BLaER1 (cell line): ENCODE data around the gene DPYSL5.

ENCODE experiments used
- H3K27ac ChIP-seq: shearing (Covaris generic); formaldehyde crosslinking; 2 replicates; pipeline ENCODE4 v1.8.1; 2022
- H3K27me3 ChIP-seq: shearing (Covaris generic); formaldehyde crosslinking; 2 replicates; pipeline ENCODE4 v1.8.1; 2022
- H3K36me3 ChIP-seq: shearing (Covaris generic); formaldehyde crosslinking; 2 replicates; pipeline ENCODE4 v1.8.1; 2022
- H3K4me1 ChIP-seq: shearing (Covaris generic); formaldehyde crosslinking; 2 replicates; pipeline ENCODE4 v1.8.1; 2022
- H3K4me2 ChIP-seq: shearing (Covaris generic); formaldehyde crosslinking; 2 replicates; pipeline ENCODE4 v1.8.1; 2022
- H3K4me3 ChIP-seq: shearing (Covaris generic); formaldehyde crosslinking; 2 replicates; pipeline ENCODE4 v1.8.1; 2022
- H3K9ac ChIP-seq: shearing (Covaris generic); formaldehyde crosslinking; 2 replicates; pipeline ENCODE4 v1.8.1; 2022
- H3K9me3 ChIP-seq: shearing (Covaris generic); formaldehyde crosslinking; 2 replicates; pipeline ENCODE4 v1.8.1; 2022
- H4K20me1 ChIP-seq: shearing (Covaris generic); formaldehyde crosslinking; 2 replicates; pipeline ENCODE4 v1.8.1; 2022
- Cebpa-rat ChIP-seq: shearing (Covaris generic); IDR thresholded peaks from 2 replicates; pipeline ENCODE4 v1.8.1; 2022

The DPYSL5 gene

GRCh38 chr2:26840937-26841610 is 6.9 kb upstream of the DPYSL5 start:
- no peak overlapping the region for H3K4me3 ChIP-seq
- no peaks in the 10 kb centered on the region for H3K4me1 ChIP-seq
- H3K4me2 ChIP-seq, result no peak overlapping the region
- no peak for TF ChIP-seq Cebpa-rat
- H3K27me3 ChIP-seq, result peaks cover 13% of the 10 kb centered on the region
- no peaks in the 10 kb centered on the region for H3K9me3 ChIP-seq
- H4K20me1 ChIP-seq, result peaks cover 13% of the 10 kb centered on the region; the same call in 1 of the 2 replicates
- no peak overlapping the region for H3K9ac ChIP-seq
- H3K27ac ChIP-seq, result no peak overlapping the region
- no peaks in the 10 kb centered on the region for H3K36me3 ChIP-seq

DNA sequence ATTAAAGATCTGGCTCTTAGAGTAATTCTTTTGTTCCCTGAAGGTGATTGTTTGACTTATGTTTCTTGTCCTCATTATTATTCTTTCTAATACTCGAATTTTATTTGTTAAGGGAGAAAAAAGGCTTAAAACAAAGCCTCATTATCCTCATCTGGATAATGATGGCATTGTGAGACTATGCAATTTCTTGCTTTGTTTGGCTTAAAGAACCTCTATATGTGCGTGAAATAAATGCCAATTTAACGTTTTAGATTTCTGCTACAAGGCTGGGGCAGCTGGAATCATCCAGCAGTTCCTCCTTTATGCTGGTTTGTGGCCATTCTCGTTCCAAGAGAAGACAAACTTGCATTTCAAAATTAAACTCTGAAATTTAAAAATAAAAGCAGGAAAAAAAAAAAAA is 4.9 kb upstream of the DPYSL5 start:
- Histone ChIP-seq H3K4me1 (peaks cover 17% of the 10 kb centered on the region), H4K20me1 (peaks cover 30% of the 10 kb centered on the region), H3K9me3 (no peaks in the 10 kb centered on the region), H3K4me2 (no peak overlapping the region), H3K9ac (no peak overlapping the region), H3K27me3 (peaks cover 33% of the 10 kb centered on the region), H3K4me3 (no peak overlapping the region), H3K36me3 (no peaks in the 10 kb centered on the region), H3K27ac (no peak overlapping the region)
- TF ChIP-seq Cebpa-rat, result no peak

- H4K20me1 ChIP-seq, result peaks cover 50% of the 10 kb centered on the region
- H3K4me3 ChIP-seq, result no peak overlapping the region
- H3K9me3 ChIP-seq, result no peaks in the 10 kb centered on the region
- H3K9ac ChIP-seq, result no peak overlapping the region
- H3K4me1 ChIP-seq, result peaks cover 37% of the 10 kb centered on the region
- H3K27me3 ChIP-seq, result peaks cover 53% of the 10 kb centered on the region
- no peaks in the 10 kb centered on the region for H3K36me3 ChIP-seq
- H3K4me2 ChIP-seq, result no peak overlapping the region
- H3K27ac ChIP-seq, result no peak overlapping the region
- no peak for TF ChIP-seq Cebpa-rat
Measured at GRCh38 chr2:26845021-26845420, 2.9 kb upstream of the DPYSL5 start.

GRCh38 chr2:26846334-26847306 is 1.3 kb upstream of the DPYSL5 start:
- peaks cover 69% of the 10 kb centered on the region for H3K27me3 ChIP-seq

GRCh38 chr2:26847307-26847654 is 651 bp upstream of the DPYSL5 start:
- Histone ChIP-seq H3K4me2 (peak overlapping the region; percentile 100), H4K20me1 (peaks cover 65% of the 10 kb centered on the region), H3K4me1 (peaks cover 38% of the 10 kb centered on the region), H3K4me3 (peak overlapping the region; percentile 73), H3K36me3 (no peaks in the 10 kb centered on the region), H3K9ac (0 out of 2 replicates have a peak overlapping the region, but pooled peaks have one; percentile 45), H3K27me3 (peaks cover 75% of the 10 kb centered on the region), H3K9me3 (no peaks in the 10 kb centered on the region), H3K27ac (no peak overlapping the region)
- no peak for TF ChIP-seq Cebpa-rat

More at GRCh38 chr2:26846334-26847306, 1.3 kb upstream of the DPYSL5 start:
- Histone ChIP-seq H3K36me3 (no peaks in the 10 kb centered on the region), H3K4me1 (peaks cover 38% of the 10 kb centered on the region), H3K4me2 (peak overlapping the region; percentile 100), H3K9me3 (no peaks in the 10 kb centered on the region), H4K20me1 (peaks cover 63% of the 10 kb centered on the region), H3K4me3 (peak overlapping the region; percentile 73), H3K9ac (no peak overlapping the region), H3K27ac (no peak overlapping the region)
- no peak for TF ChIP-seq Cebpa-rat

DNA sequence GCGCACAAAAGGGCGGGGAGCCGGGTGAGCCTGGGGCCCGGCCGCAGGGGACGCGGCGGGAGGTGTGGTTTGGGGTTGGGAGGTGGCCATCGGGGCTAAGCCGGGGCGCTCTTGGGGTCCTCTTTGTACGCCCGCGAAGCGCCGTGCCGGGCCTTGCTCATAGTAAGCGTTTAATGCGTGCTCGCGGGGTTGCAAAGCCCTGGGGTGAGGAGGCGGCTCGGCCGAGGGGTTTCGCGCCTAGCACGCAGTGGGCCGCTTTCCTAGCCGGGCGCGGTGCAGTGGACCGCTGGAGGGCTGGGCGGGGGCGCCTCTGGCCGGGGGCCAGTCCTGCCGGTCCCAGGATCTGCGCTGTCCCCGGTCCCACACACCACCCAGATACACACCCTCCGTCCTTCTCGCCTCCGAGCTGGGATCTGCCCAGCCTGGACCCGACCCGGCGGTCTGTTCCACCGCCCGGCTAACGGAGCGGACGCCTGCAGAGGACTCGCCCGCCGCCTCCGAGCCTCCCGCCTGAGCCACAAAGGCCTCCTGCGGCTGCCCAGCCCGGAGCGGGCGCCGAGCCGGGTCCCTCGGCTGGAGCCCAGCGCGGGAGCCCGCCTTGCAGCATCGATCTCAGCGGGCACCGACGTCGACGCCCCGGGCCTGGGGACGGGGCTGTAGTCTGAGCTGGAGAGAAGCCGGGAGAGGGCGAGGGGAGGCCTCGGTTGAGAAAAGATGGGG is 564 bp downstream of the DPYSL5 start:
- Histone ChIP-seq H3K9me3 (no peaks in the 10 kb centered on the region), H3K36me3 (no peaks in the 10 kb centered on the region), H3K9ac (peak overlapping the region; percentile 45; the same call in 1 of the 2 replicates), H3K4me3 (peak overlapping the region; percentile 73), H4K20me1 (peaks cover 73% of the 10 kb centered on the region), H3K27me3 (peaks cover 87% of the 10 kb centered on the region), H3K27ac (no peak overlapping the region), H3K4me1 (peaks cover 38% of the 10 kb centered on the region), H3K4me2 (peak overlapping the region; percentile 100)
- TF ChIP-seq Cebpa-rat, result no peak

- Histone ChIP-seq H3K27ac (no peak overlapping the region), H3K4me2 (peak overlapping the region; percentile 100), H3K4me1 (peaks cover 38% of the 10 kb centered on the region), H3K9me3 (no peaks in the 10 kb centered on the region), H3K4me3 (peak overlapping the region; percentile 73), H3K27me3 (peaks cover 94% of the 10 kb centered on the region), H3K9ac (no peak overlapping the region), H3K36me3 (no peaks in the 10 kb centered on the region), H4K20me1 (peaks cover 66% of the 10 kb centered on the region)
- TF ChIP-seq Cebpa-rat, result no peak
Measured at GRCh38 chr2:26849056-26849999, 1.4 kb downstream of the DPYSL5 start.

DNA sequence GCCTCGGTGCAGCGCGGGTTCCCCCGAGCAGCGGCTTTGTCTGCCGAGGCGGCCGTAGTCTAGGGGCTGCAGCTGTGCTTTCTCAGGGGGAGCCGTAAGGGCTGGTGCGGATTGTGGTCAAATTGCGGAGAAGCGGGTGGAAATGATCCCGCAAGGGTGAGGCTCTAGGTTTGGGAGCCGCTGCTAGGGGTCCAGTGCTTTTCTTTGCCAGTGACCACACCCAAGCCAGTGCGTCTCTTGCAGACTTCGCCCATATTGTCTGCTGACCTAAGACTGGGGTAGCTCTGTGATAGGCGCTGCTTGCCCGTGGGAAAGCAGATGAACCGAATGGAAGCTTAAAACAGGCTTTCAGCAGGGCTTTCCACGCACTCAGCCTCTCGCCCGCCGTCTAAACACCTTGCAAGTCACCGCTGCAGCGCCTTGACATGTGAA is 2.1 kb downstream of the DPYSL5 start:
- peak overlapping the region; percentile 100 for H3K4me2 ChIP-seq
- peaks cover 38% of the 10 kb centered on the region for H3K4me1 ChIP-seq

GRCh38 chr2:26850505-26850904 is 2.6 kb downstream of the DPYSL5 start:
- TF ChIP-seq Cebpa-rat, result no peak
- no peak overlapping the region for H3K9ac ChIP-seq
- no peaks in the 10 kb centered on the region for H3K36me3 ChIP-seq
- peaks cover 38% of the 10 kb centered on the region for H3K4me1 ChIP-seq
- H3K4me2 ChIP-seq, result no peak overlapping the region
- H3K27ac ChIP-seq, result no peak overlapping the region
- H3K4me3 ChIP-seq, result no peak overlapping the region
- peaks cover 87% of the 10 kb centered on the region for H3K27me3 ChIP-seq
- peaks cover 66% of the 10 kb centered on the region for H4K20me1 ChIP-seq
- no peaks in the 10 kb centered on the region for H3K9me3 ChIP-seq

More for the DNA sequence above, 2.1 kb downstream of the DPYSL5 start:
- no peak for TF ChIP-seq Cebpa-rat
- Histone ChIP-seq H3K27ac (no peak overlapping the region), H3K4me3 (peak overlapping the region; percentile 73), H3K36me3 (no peaks in the 10 kb centered on the region), H3K27me3 (peaks cover 91% of the 10 kb centered on the region), H4K20me1 (peaks cover 66% of the 10 kb centered on the region), H3K9ac (no peak overlapping the region), H3K9me3 (no peaks in the 10 kb centered on the region)
